Smooth muscle cell (in vitro differentiated cells): ENCODE measurements around the gene HMHB1. TPM values are rescaled to one million over a fixed set of nuclear protein-coding genes. Genes with fewer than 3 reads are reported as not detected.

Experiments used
- DNase-seq: peaks from one replicate; lab custom pipeline; 2025; ENCODE audit not compliant: unreplicated experiment; lab: John Stamatoyannopoulos, UW
- H2AFZ ChIP-seq: fragments of 200-600 bp; sonication (generic); 2 replicates; pipeline ENCODE4 v1.6.0; 2016; ENCODE audit warnings: antibody characterized with exemption, low read depth, mild to moderate bottlenecking
- H3F3A ChIP-seq: fragments of 200-600 bp; sonication (generic); 2 replicates; pipeline ENCODE4 v1.6.0; 2017; ENCODE audit warnings: antibody characterized with exemption, low read depth
- H3K27ac ChIP-seq: fragments of 200-600 bp; sonication (generic); 2 replicates; pipeline ENCODE4 v1.5.1; 2016; ENCODE audit warnings: low read depth, mild to moderate bottlenecking
- H3K27me3 ChIP-seq: fragments of 200-600 bp; sonication (generic); 2 replicates; pipeline ENCODE4 v1.6.1; 2016; ENCODE audit warnings: low read depth, mild to moderate bottlenecking
- H3K36me3 ChIP-seq: fragments of 200-600 bp; sonication (generic); 2 replicates; pipeline ENCODE4 v1.5.1; 2016; ENCODE audit warnings: low read depth
- H3K4me1 ChIP-seq: fragments of 200-600 bp; sonication (generic); 2 replicates; pipeline ENCODE4 v1.5.1; 2016; ENCODE audit warnings: low read depth
- H3K4me2 ChIP-seq: fragments of 200-600 bp; sonication (generic); 2 replicates; pipeline ENCODE4 v1.6.0; 2016; ENCODE audit warnings: mild to moderate bottlenecking
- H3K4me3 ChIP-seq: fragments of 200-600 bp; sonication (generic); 2 replicates; pipeline ENCODE4 v1.5.1; 2016; ENCODE audit warnings: mild to moderate bottlenecking
- H3K79me2 ChIP-seq: fragments of 200-600 bp; sonication (generic); 2 replicates; pipeline ENCODE4 v1.6.0; 2016; ENCODE audit warnings: low read depth, mild to moderate bottlenecking
- H3K9ac ChIP-seq: fragments of 200-600 bp; sonication (generic); 2 replicates; pipeline ENCODE4 v1.6.0; 2016; ENCODE audit warnings: low read depth
- H3K9me3 ChIP-seq: fragments of 200-600 bp; sonication (generic); replicated peaks from 2 replicates; pipeline ENCODE4 v1.5.1; 2016; ENCODE audit warnings: low read depth
- H4K20me1 ChIP-seq: fragments of 200-600 bp; sonication (generic); 2 replicates; pipeline ENCODE4 v1.6.0; 2016; ENCODE audit warnings: low read depth
- CTCF ChIP-seq: fragments of 200-600 bp; sonication (generic); IDR thresholded peaks from 2 replicates; pipeline ENCODE4 v1.5.1; 2017; ENCODE audit warnings: borderline replicate concordance, mild to moderate bottlenecking, antibody characterized with exemption; ENCODE audit not compliant: insufficient read depth, poor library complexity, severe bottlenecking
- WGBS: methylation state at CpG from one replicate; pipeline ENCODE4 v1.1.7; 2016; ENCODE audit warnings: low lambda C conversion rate; 5-methylcytosine and 5-hydroxymethylcytosine counted together
- polyA plus RNA-seq: library from polyadenylated mRNA; unstranded; fragments of >200 nt; fragmentation: Nextera tagmentation; extraction: Ambion mirVana; gene quantifications from 2 replicates; pipeline ENCODE4 v1.2.1, GENCODE V29; 2016
- total RNA-seq: library from RNA; depleted of rRNA; stranded (reverse); fragments of >200 nt; gene quantifications from 2 replicates; pipeline ENCODE4 v1.2.3, GENCODE V29; 2014

The HMHB1 gene
- total and polyA plus RNA-seq, 2 experiments from 2014 or later: not detected

GRCh38 chr5:143850050-143850683, 38.2 kb downstream of the HMHB1 start:
- H3F3A ChIP-seq: no peaks in the 10 kb centered on the region
- H3K4me3 ChIP-seq: no peak overlapping the region
- H3K79me2 ChIP-seq: no peaks in the 10 kb centered on the region
- TF ChIP-seq CTCF: no peak
- 88% methylated on average over 3 of the region's 3 CpGs for WGBS
- no peak overlapping the region for H3K4me2 ChIP-seq
- H3K4me1 ChIP-seq: no peaks in the 10 kb centered on the region
- H2AFZ ChIP-seq: no peak overlapping the region
- no peaks in the 10 kb centered on the region for H3K27me3 ChIP-seq
- H4K20me1 ChIP-seq: no peaks in the 10 kb centered on the region
- no peak overlapping the region for H3K9ac ChIP-seq
- no peaks in the 10 kb centered on the region for H3K9me3 ChIP-seq
- H3K27ac ChIP-seq: no peak overlapping the region
- no peak for DNase-seq
- no peaks in the 10 kb centered on the region for H3K36me3 ChIP-seq

GRCh38 chr5:143851383-143851782, 39.4 kb downstream of the HMHB1 start:
- H3F3A ChIP-seq: no peaks in the 10 kb centered on the region
- H3K36me3 ChIP-seq: no peaks in the 10 kb centered on the region
- H3K4me3 ChIP-seq: no peak overlapping the region
- no peak overlapping the region for H3K27ac ChIP-seq
- H3K79me2 ChIP-seq: no peaks in the 10 kb centered on the region
- no peak overlapping the region for H3K4me2 ChIP-seq
- H4K20me1 ChIP-seq: no peaks in the 10 kb centered on the region
- no peak overlapping the region for H3K9ac ChIP-seq
- H3K27me3 ChIP-seq: no peaks in the 10 kb centered on the region
- DNase-seq: no peak
- H2AFZ ChIP-seq: no peak overlapping the region
- TF ChIP-seq CTCF: no peak
- H3K9me3 ChIP-seq: no peaks in the 10 kb centered on the region
- no peaks in the 10 kb centered on the region for H3K4me1 ChIP-seq

GRCh38 chr5:143860211-143860610, 48.2 kb downstream of the HMHB1 start:
- no peak for TF ChIP-seq CTCF
- DNase-seq: no peak
- H3K4me1 ChIP-seq: no peaks in the 10 kb centered on the region
- no peaks in the 10 kb centered on the region for H3K79me2 ChIP-seq
- no peak overlapping the region for H3K4me2 ChIP-seq
- H3F3A ChIP-seq: no peaks in the 10 kb centered on the region
- no peaks in the 10 kb centered on the region for H3K36me3 ChIP-seq
- H3K27me3 ChIP-seq: no peaks in the 10 kb centered on the region
- no peaks in the 10 kb centered on the region for H4K20me1 ChIP-seq
- 97% methylated on average over 1 of the region's 1 CpG for WGBS
- no peak overlapping the region for H3K27ac ChIP-seq
- H2AFZ ChIP-seq: no peak overlapping the region
- no peaks in the 10 kb centered on the region for H3K9me3 ChIP-seq
- no peak overlapping the region for H3K9ac ChIP-seq
- H3K4me3 ChIP-seq: no peak overlapping the region

GRCh38 chr5:143862271-143862670, 50.3 kb downstream of the HMHB1 start:
- no peak for TF ChIP-seq CTCF
- Histone ChIP-seq H3K36me3 (no peaks in the 10 kb centered on the region), H3K4me2 (no peak overlapping the region), H3F3A (no peaks in the 10 kb centered on the region), H3K9me3 (no peaks in the 10 kb centered on the region), H3K79me2 (no peaks in the 10 kb centered on the region), H3K9ac (no peak overlapping the region), H3K4me3 (no peak overlapping the region), H3K4me1 (no peaks in the 10 kb centered on the region), H3K27ac (no peak overlapping the region), H4K20me1 (no peaks in the 10 kb centered on the region), H2AFZ (no peak overlapping the region), H3K27me3 (no peaks in the 10 kb centered on the region)
- no peak for DNase-seq
